Measurements from ENCODE around the gene LAMTOR4.

- TF ChIP-seq RAD21 (IDR thresholded peaks at IDR 0.05; ENCODE audit: low read depth) (no peak), NFIC (IDR thresholded peaks at IDR 0.05) (no peak), EP300 (IDR thresholded peaks at IDR 0.05; ENCODE audit: borderline replicate concordance) (no peak)
Observed at GRCh38 chr7:100152937-100153666, 4.4 kb downstream of the LAMTOR4 start.

Measured in Ishikawa (cell line).